ENCODE results near the gene VWA5B1.

Gene VWA5B1

DNA sequence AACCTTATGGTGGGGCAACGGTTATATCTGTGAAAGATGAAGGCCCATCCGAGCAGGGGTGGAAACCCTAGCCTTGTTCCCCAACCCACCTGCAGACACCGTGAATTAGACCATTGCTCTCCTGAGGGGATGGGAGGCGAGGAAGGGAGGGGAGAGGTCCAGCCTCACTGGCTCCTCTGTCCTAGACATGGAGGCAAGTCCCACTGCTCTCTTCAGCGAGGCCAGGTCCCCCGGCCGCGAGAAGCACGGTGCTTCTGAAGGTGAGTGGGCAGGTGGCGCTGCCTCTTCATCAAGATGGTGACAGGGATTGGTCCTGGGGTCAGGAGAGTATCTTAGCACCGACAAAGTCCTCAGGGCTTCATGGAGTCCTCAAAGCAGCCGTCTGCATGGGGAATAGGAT, 59.3 kb downstream of the VWA5B1 start:
- DNase-seq, result no peak

DNA sequence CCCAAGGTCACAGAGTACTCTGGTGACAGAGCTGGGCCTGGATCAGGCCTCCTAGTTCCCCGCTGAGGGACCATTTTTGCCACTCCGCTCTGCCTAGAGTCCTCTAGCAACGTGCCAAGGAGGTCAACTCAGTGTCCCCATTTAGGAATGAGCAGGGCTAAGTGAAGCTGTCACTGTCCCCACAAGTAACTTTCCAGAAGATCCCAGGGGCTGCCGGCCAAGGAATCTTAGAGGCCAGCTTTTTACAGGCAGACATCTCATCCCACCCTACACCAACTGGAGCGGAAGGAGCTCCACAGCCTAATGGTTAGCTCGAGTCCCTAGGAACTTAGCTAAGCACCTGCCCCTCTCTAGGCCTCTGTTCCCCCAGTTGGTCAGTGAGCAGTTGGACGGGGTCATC, 59.7 kb downstream of the VWA5B1 start:
- no peak for DNase-seq

DNA sequence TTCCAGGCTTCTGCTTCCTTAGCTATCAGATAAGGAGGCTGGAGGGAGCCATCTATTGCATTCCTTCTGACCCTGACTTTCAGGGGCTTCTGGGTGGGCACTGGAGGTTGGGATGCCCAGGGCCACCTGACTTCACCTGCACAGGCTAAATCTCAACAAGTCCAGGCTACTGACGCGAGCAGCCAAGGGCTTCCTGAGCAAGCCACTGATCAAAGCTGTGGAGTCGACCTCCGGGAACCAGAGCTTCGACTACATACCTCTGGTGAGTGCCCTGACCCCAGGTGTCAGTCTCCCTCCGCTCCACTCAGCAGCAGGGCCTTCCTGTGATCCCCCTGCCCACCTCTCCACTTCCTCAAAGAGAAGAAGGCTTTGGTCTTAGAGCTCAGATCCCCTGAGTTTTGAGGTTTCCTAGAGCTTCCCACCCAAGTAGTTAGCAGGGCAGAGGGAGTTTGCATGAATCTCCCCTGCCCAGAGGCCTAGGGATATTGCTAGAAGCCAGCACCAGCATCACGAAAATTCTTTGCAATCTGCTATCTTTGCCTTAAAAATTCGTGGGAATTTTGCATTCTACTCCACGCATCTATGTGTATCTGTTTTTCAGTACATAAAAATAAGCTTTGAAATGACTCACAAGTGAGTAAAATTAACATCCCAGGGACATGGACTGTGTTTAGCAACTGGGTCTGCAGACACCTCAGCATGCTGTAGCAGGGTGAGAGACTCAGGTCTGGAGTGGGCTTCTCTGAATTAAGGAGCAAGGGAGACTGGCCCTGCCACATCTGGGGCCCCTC, 61.4 kb downstream of the VWA5B1 start:
- DNase-seq, result no peak

DNA sequence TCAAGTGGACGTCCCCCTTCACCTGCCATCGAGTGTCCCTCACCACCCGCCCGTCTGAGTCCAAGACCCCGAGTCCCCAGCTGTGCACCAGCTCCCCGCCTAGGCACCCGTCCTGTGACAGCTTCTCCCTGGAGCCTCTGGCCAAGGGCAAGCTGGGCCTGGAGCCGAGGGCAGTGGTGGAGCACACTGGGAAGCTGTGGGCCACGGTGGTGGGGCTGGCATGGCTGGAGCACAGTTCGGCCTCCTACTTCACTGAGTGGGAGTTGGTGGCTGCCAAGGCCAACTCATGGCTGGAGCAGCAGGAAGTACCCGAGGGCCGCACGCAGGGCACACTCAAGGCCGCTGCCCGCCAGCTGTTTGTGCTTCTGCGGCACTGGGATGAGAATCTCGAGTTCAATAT, 63.2 kb downstream of the VWA5B1 start:
- no peak for DNase-seq

DNA sequence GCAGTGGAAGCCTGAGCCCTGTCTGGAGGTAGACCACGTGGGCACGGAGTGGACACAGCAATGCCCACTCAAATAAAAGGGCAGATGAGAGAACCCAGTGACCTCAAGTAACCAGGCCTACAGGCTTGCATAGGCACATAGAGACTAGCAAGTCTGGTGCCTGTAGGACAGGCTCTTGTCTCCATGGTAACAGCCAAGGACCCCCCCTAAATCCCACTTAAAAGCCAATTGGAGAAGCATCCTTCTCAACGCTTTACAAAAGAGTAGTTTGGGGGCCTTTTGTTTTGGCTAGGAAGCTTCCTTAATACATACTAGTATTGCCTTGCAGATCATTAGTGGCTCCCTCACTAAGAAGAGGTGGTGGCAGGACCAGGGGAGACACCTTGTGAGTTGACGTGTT, 63.9 kb downstream of the VWA5B1 start:
- DNase-seq, result no peak

DNA sequence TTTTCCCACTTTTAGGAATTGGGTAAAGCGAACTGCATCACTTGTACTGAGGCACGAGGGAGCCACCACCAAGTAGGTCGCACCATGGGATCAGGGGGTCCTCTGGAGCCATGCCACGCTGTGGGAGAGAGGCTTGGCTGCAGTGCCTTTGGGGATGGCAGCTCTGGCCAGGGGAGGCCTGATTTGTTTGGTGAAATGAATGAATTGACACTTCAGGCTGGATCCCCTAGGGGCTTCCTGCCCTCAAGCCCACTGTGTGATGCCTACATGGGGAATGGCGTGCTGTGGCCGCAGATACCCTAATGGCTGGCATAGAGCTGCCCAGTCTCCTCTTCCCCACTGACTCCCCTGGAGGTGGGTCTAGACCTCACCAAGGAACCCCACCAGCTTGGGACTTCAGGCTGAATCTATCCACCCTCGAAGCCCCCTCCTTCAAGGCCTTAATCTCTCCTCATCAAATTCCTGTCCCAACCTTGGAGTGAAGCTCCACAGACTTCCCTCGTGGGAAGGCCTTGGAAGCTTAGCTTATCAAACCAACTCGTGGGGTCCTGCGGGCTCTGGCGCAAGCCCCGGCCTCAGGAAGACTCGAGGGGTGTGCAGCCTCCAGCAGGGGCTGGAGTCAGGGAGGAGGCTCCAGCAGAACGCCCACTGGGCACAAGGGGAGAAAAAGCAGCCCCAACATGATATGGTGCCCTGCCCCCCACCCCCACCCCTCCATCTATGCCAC, 64.6 kb downstream of the VWA5B1 start:
- DNase-seq, result no peak

DNA sequence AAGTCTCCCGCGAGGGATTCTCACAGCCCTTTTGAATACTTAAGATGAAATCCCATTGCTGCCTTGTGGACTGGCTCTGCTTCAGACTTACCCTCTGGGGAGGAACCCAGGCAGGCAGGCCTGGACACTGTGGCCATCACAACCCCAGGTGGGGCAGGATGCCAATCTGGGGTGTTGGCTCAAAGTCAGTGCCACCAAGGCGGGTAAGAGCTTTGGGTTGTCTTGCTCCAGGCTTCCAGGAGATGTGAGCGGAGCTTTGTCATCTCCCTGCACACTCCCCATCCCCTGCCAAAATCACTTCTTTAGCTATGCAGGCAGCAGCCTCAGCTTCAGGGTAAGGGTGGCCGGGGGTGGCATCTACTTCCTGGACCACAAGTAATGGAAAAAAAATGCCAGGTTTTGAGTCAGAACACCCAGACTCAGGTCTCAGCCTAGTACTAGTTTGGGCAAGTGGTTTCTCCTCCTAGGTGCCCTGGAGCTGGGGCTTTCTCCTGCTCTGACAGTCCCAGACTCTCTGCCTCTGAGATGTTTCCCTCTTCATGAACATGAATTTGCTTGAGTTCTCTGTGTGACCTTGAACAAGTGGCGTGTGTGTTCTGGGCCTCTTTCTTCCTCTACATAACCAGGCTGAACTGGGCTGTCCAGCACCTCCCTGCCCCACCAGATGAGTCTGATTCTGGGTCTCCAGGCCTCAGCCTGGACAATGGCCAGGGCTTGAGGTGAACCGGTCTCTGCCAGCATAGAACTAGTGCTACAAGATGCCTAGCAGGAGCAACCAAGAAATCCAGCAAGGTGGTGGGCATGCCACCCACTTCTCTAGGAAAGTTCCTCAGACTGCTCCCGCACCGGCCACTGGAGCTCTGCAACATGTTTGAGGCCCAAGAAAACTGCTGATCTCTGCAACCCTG, 65.4 kb downstream of the VWA5B1 start:
- DNase-seq, result no peak

DNA sequence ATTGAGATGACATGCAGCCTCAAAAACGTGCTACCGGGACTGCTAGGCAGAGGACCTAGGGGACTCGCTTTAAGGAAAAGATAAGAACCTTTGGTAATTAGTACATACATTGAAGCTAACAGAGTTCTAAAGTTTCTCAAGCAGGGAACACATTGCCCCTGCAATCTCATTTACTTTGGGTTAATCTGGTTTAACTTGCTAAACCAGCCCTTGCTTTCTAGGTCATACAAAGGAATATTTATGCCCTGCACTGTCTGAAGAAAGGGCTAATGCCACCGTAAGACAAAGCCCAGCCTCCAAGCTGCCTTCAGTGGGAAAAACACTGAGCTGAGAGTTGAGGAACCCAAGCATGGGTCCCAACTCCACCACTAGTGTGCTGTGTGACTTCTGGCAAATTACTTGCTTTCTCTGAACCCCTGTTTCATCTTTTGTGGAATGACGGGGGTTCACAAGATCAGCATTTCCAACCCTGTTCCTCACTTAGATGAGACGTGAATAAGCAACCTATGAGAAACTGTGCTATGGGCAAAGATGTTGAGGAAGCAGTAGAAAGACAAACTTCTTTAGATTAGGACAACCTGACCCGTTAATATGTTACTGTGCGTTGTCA, 66.3 kb downstream of the VWA5B1 start:
- DNase-seq, result no peak

DNA sequence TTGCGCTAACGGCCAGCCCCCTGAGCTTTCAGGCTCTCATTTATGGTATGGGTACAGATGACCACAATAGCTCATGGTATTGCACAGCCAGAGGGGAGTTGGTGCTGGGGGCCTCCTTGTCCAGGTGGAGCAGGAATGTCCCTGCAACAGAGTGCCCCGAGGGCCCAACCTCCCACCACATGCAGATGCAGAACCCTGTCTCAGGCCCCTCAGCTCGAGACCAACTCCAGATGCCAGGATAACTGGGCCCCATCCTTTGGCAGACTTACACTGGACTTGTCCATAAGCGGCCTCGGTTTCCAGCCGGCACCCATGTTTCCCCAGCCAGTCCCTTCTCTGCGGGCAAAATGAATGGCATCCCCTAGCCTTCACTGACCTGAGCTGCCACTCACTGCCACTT, 67.1 kb downstream of the VWA5B1 start:
- no peak for DNase-seq

DNA sequence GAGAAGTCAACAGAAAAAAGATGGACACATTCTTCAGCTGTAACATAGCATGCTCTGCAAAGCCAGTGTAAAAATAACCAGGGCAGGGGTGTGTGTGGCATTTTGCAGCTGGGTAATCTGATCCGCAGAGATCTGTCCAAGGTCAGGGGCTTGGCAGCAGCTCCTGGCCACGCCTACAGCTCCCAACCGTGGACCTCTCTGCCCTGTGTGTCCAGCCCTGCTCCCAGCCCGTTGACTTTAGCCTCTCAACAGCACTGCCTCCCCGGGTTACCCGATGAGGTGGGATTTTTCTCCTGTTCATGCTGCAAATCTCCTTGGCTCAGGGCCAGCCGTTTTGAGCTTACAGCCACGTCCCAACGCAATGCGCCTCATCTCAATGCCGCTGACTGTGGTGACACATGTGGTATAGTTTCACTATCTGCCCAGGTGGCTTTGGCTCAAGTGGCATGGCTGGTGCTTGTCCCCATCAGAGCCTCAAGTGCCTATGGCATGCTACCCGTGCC, 68.1 kb downstream of the VWA5B1 start:
- no peak for DNase-seq

DNA sequence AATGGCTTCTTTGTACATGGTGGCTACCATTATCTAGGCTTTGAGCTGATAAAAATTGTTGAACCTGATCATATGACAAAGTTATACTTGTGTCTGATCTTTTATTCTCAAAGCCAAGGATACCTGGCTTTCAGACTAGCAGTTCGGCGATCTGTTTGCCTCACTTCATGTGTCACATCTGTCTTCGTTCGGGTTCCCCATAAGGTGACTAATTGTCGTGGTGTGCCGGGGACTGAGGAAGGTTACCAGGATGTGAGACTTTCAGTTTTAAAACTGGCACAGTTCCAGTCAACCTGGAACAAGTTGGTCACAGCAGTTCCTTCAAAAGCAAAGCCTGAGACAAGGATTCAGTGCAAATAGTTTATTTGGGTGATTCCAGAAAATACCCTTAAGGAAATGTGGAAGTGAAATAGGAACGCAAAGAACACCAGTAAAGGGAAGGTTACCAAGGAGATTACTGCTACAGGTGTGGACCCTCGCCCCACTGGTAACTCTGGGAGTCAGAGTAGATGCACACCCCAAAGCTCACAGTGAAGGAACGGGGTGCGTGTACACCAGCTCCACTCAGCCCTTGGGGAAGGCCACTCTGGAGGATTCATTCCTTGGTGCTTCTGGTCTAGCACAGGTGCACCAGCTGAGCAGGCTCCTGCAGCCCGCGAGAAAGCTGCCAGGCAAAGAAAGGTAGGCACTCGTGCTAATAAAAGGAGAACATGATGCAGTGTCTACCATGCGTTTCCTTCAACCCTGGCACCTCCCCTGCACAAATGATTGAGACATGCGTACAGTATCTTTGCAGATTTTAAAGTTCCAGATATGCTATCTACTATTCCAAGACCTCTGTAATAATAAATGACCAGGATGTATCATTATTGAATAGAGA, 69.0 kb downstream of the VWA5B1 start:
- no peak for DNase-seq

DNA sequence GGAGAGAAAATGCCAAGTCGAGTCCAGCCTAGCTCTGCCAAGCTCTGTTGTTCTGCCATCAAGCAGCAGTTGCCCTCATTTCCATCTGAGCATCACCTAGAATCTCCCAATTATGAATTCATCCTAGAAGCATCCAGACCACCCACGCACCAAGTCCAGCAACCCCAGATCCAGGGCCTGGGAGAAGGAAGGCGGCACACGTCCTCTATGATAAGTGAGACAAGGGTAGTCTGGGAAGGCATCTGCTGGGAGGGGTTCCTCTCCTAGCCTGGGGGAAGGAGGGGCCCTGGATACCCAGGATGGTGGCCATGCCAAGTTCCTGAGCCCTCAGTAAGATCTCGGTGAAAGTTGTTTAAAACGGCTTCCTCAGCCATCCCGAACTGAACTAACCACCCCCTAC, 70.7 kb downstream of the VWA5B1 start:
- no peak for DNase-seq

DNA sequence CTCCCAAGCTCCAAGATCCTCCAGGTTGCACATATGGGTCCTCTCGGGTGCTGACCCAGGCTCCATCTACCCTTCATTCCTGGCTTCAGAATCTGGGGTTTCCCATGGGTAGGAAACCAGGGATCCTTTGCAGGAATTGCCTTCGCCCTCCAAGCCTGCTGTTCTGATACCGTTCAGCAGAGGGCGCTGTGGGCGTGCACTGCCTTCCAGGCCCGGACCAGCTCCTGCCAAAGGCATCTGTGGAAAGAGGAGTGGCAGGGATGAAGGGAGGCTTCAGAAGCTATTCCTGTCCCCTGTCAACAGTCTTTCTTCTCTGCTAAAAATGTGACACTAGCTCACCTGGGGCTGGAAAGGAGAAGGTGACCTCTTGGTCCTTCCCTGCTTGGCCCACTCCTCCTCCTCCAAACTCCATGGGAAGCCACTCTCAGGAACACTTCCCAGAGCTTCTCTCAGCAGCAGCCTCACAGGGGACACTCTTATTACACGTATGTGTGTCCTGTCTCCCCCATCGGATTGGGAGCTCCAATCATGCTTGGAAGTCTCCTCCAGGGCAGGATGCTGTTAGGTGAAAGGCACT, 71.2 kb downstream of the VWA5B1 start:
- DNase-seq, result peak in 1 of 6 experiments; percentile 3

DNA sequence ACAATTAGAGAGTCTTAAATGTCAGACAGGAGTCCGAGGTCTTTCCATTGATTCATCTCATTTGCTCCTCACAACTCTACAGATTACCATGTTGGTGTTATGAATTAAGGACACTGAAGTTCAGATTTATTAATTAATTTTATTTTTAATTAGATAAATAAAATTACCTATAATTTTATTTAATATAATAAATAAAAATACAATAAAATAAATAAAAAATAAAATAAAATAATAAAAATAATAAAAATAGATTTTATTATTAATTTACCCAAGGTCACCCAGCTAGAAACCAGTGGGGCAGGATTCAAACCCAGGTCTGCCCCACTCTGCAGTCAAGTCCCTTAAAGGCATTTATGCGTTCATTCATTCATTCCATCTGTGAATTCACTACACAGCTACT, 72.2 kb downstream of the VWA5B1 start:
- no peak for DNase-seq

DNA sequence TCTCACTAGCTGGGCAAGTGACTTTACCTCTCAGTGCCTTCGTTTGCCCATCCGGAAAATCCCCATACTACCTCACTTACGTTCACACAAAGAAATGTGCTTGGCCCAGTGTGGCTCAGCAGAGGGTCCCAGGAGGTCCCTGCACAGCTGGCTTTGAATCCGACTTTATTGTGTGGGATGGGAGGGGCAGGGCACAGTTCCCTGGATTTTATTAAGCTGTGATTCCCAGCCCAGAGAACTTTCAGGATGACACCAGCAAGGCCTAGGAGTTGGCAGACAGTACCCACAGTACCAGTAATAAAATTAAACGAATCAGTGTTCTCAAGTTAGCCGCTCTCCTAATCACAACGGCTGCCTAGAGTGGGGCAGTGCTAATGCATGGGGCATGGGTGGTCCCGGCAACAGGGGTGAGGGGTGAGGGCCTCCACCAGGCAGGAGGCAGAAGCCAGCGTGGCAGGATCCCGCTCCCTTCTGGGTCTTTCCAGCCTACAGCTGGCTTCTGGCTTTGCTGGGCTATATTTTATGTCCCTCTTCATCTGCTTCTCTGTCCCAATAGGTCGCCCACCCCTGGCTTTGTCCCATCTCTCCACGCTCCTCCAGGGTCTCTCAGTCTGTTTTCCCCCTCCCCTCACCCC, 74.9 kb downstream of the VWA5B1 start:
- DNase-seq, result no peak

DNA sequence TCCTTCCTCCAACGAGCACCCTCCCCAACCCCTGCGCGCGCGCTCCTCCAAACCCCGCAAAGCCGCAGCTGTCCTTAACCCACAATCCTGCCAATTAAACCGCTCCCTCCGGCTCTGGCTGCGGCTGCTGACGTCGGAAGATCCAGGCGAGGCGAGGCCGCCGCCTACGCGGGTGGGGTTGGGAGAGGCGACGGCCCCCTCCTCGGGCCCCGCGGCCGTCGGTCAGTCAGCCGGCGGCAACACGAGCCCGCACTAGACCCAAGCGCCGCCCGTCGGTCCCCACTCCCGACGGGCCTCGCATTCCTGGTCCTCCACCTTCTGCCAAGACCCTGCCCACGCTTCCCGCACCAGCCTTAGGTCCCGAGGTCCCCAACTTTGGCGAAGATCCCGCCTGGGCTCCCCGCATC, 75.4 kb downstream of the VWA5B1 start:
- no peak for DNase-seq

DNA sequence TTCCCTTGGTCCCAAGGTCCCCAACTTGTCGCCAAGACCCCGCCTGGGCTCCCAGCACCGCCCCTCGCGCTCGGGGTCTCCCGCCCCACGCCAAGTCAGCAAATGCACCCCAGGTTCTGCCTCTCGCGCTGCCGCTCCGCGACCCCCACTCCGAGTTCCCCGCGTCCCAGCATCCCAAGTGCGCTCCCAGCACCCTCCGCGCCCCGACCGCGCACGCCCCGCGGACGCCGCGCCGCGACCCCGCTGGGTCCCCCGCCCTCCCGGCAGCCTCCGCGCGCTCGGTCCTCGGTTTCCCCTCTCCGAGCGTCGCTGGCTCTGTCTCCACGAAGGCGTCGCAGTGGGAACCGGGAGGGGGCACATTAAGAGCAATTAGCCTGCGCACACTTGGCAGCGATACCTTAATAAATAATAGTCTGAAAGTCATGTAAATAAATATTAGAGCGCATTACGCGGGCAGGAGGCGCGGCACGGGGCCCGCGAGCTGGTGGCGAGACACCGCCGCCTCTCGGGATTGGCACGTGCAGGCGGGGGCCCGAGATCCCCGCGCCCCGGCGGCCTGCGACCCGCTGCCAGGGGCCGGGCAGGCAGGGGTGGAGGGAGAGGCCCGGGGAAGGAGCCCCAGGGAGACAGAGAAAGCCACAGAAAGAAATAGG, 75.9 kb downstream of the VWA5B1 start:
- no peak for DNase-seq

DNA sequence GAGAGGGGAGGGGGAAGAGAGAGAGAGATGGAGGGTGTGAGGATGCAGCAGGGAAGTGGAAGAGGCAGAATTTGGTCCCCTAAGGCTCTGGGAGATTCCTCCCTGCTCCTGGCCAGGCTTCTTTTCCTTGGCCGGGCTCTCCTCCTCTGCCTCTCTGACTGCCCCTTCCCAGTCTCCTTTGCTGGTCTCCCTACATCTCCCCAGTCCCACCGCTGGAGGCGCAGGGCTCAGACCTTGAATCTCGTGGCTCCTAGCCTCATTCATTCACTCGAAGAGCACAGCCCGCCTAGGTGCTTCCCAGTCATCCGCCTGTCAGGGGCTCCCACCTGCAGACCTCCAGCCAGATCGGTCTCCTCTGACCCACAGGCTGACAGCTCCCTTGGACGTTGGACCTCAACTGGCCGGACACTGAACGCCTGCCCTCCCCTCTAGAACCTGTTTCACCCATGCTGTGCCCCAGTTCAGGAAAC, 76.5 kb downstream of the VWA5B1 start:
- no peak for DNase-seq

DNA sequence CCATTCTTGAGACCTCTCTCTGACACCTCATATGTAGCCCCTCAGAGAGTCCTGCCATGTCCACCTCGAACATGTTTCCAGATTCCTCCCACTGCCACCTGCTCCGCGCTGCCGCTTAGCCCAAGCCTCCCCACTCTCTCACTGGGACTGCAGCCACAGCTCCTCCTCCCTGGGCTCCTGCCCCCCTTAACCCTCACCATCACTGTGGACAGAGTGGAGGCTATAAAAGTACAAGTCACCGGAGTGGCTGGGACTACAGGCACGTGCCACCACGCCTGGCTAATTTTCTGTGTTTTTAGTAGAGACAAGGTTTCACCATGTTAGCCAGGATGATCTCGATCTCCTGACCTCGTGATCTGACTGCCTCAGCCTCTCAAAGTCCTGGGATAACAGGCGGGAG, 77.0 kb downstream of the VWA5B1 start:
- no peak for DNase-seq

DNA sequence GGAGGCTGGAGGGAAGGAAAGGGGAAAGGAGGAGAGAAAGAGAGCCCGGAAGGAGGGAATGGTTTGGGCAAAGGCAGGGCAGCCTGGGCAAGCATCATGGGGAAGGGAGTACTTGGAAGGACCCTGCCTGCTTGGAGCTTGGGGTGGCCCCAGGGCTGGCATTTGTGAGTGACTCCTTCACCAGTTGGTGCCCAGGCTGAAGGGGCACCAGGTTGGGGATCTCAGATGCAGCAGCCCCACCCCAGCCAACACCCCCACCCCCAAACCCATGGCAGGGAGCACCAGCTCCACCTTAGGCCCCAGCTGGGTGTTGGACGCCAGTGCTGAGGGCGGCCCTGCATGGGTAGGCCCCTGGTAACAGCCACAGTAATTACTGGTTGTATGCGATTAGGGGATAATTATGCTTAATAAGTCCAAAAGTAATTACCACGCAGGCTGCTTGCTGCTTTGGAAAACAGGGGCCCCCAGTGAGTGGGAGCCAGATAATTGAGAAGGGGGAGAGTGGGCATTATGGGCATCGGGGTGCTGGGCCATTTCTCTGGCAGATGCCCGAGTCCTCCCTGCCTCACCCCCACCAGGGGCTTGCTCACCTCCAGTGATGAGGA, 78.3 kb downstream of the VWA5B1 start:
- DNase-seq, result no peak

Data from stimulated activated naive CD4-positive, alpha-beta T cell (primary cell).